DOHH2 (cell line): ENCODE measurements around the gene SCGB1D1.
"Not testable (repeated sequence)": the region's sequence is repeated elsewhere in the genome, so short reads cannot be mapped to it uniquely, and the experiment has no call there.

Source experiments
- H3F3A ChIP-seq: fragments of 200-600 bp; sonication (generic), shearing (Covaris generic); 2 replicates; pipeline ENCODE4 v1.6.0; 2016; ENCODE audit warnings: antibody characterized with exemption, mild to moderate bottlenecking; ENCODE audit not compliant: control insufficient read depth, insufficient read depth
- H3K27ac ChIP-seq: fragments of 200-600 bp; sonication (generic); 2 replicates; pipeline ENCODE4 v1.5.1; 2014; ENCODE audit warnings: low read depth, mild to moderate bottlenecking, low read length, moderate library complexity
- H3K27me3 ChIP-seq: fragments of 200-600 bp; sonication (generic); 2 replicates; pipeline ENCODE4 v1.6.1; 2014; ENCODE audit warnings: mild to moderate bottlenecking, low read length, mixed read lengths; ENCODE audit not compliant: control insufficient read depth
- H3K36me3 ChIP-seq: fragments of 200-600 bp; sonication (generic); 2 replicates; pipeline ENCODE4 v1.6.1; 2014; ENCODE audit warnings: mild to moderate bottlenecking, low read length, moderate library complexity, mixed read lengths; ENCODE audit not compliant: control insufficient read depth
- H3K4me1 ChIP-seq: fragments of 200-600 bp; sonication (generic); 2 replicates; pipeline ENCODE4 v1.6.1; 2014; ENCODE audit warnings: mild to moderate bottlenecking, low read length, mixed read lengths; ENCODE audit not compliant: control insufficient read depth
- H3K4me2 ChIP-seq: fragments of 200-600 bp; sonication (generic); 2 replicates; pipeline ENCODE4 v1.6.0; 2014; ENCODE audit warnings: mild to moderate bottlenecking, low read length, moderate library complexity
- H3K4me3 ChIP-seq: fragments of 200-600 bp; sonication (generic); 2 replicates; pipeline ENCODE4 v1.5.1; 2014; ENCODE audit warnings: mild to moderate bottlenecking, low read length, mixed read lengths
- H3K79me2 ChIP-seq: fragments of 200-600 bp; sonication (generic); 2 replicates; pipeline ENCODE4 v1.6.1; 2014; ENCODE audit warnings: mild to moderate bottlenecking, low read length, mixed read lengths; ENCODE audit not compliant: control insufficient read depth
- H3K9me2 ChIP-seq: fragments of 200-600 bp; sonication (generic); replicated peaks from 2 replicates; pipeline ENCODE4 v1.6.1; 2014; ENCODE audit warnings: mild to moderate bottlenecking, low read length, mixed read lengths; ENCODE audit not compliant: control insufficient read depth
- H3K9me3 ChIP-seq: fragments of 200-600 bp; sonication (generic); 2 replicates; pipeline ENCODE4 v1.6.1; 2014; ENCODE audit warnings: antibody characterized with exemption, low read length, mixed read lengths; ENCODE audit not compliant: control insufficient read depth, insufficient read depth
- H4K20me1 ChIP-seq: fragments of 200-600 bp; sonication (generic); 2 replicates; pipeline ENCODE4 v1.6.0; 2014; ENCODE audit warnings: low read depth, mild to moderate bottlenecking, antibody characterized with exemption, low read length, moderate library complexity; ENCODE audit not compliant: control insufficient read depth, insufficient read depth
- CTCF ChIP-seq: fragments of 200-600 bp; sonication (generic); IDR thresholded peaks from one replicate; pipeline ENCODE4 v1.5.1; 2014; ENCODE audit warnings: antibody characterized with exemption, mild to moderate bottlenecking, low read depth, low read length; ENCODE audit not compliant: poor library complexity, severe bottlenecking
- EZH2phosphoT487 ChIP-seq: fragments of 200-600 bp; sonication (generic); IDR thresholded peaks from 2 replicates; pipeline ENCODE4 v1.6.1; 2017; ENCODE audit warnings: borderline replicate concordance, mild to moderate bottlenecking, antibody characterized with exemption, low read length, moderate library complexity, mixed read lengths

The SCGB1D1 gene

GRCh38 chr11:62182147-62182891 lies 7.7 kb upstream of the SCGB1D1 start:
- TF ChIP-seq CTCF (no peak), EZH2phosphoT487 (no peak)
- H3K27me3 ChIP-seq: peaks cover 20% of the 10 kb centered on the region
- H3K36me3 ChIP-seq: no peaks in the 10 kb centered on the region

GRCh38 chr11:62186195-62186594 lies 3.8 kb upstream of the SCGB1D1 start:
- Histone ChIP-seq H3K9me2 (no peaks in the 10 kb centered on the region), H3K4me2 (no peak overlapping the region), H3K4me1 (no peaks in the 10 kb centered on the region), H3F3A (no peaks in the 10 kb centered on the region), H3K9me3 (no peaks in the 10 kb centered on the region), H3K27me3 (peaks cover 6% of the 10 kb centered on the region), H3K27ac (no peak overlapping the region), H3K36me3 (no peaks in the 10 kb centered on the region), H3K79me2 (no peaks in the 10 kb centered on the region), H3K4me3 (no peak overlapping the region), H4K20me1 (no peaks in the 10 kb centered on the region)
- TF ChIP-seq EZH2phosphoT487: no peak
- no peak for TF ChIP-seq CTCF

More at GRCh38 chr11:62182147-62182891, 7.7 kb upstream of the SCGB1D1 start:
- no peaks in the 10 kb centered on the region for H3F3A ChIP-seq
- no peaks in the 10 kb centered on the region for H3K9me3 ChIP-seq
- no peak overlapping the region for H3K4me2 ChIP-seq
- no peaks in the 10 kb centered on the region for H4K20me1 ChIP-seq
- no peak overlapping the region for H3K27ac ChIP-seq
- H3K79me2 ChIP-seq: no peaks in the 10 kb centered on the region
- no peak overlapping the region for H3K4me3 ChIP-seq
- H3K9me2 ChIP-seq: no peaks in the 10 kb centered on the region
- no peaks in the 10 kb centered on the region for H3K4me1 ChIP-seq

GRCh38 chr11:62193952-62194351 lies 3.9 kb downstream of the SCGB1D1 start:
- no peaks in the 10 kb centered on the region for H3K36me3 ChIP-seq
- H3K27ac ChIP-seq: no peak overlapping the region
- TF ChIP-seq EZH2phosphoT487 (no peak), CTCF (no peak)
- no peaks in the 10 kb centered on the region for H3F3A ChIP-seq
- no peaks in the 10 kb centered on the region for H3K4me1 ChIP-seq
- H4K20me1 ChIP-seq: no peaks in the 10 kb centered on the region
- H3K4me2 ChIP-seq: no peak overlapping the region
- H3K9me2 ChIP-seq: no peaks in the 10 kb centered on the region
- H3K4me3 ChIP-seq: no peak overlapping the region
- H3K27me3 ChIP-seq: peaks cover 6% of the 10 kb centered on the region
- no peaks in the 10 kb centered on the region for H3K79me2 ChIP-seq
- no peaks in the 10 kb centered on the region for H3K9me3 ChIP-seq

GRCh38 chr11:62195010-62195409 lies 5.0 kb downstream of the SCGB1D1 start:
- H3K9me2 ChIP-seq, H3K79me2 ChIP-seq, H3K4me3 ChIP-seq, H3K27me3 ChIP-seq, H3K36me3 ChIP-seq, H3K27ac ChIP-seq, H3K4me1 ChIP-seq, H3F3A ChIP-seq, H3K4me2 ChIP-seq, H4K20me1 ChIP-seq, H3K9me3 ChIP-seq: not testable (repeated sequence)
